IPS DF 6.9 (cell line): ENCODE results near the gene PIK3CD.
"Not testable (repeated sequence)": the region's sequence is repeated elsewhere in the genome, so short reads cannot be mapped to it uniquely, and the experiment has no call there.

Experiments used
- DNase-seq: peaks from one replicate; pipeline ENCODE4 v3.0.0-alpha.2; 2013; ENCODE audit warnings: low read depth, low spot score
- H3K27ac ChIP-seq: one replicate; pipeline ENCODE4 v1.5.1; 2013; ENCODE audit warnings: low read length, control low read depth
- H3K27me3 ChIP-seq: 2 replicates; pipeline ENCODE4 v1.6.1; 2013; ENCODE audit warnings: mild to moderate bottlenecking, low read length; ENCODE audit not compliant: control insufficient read depth, insufficient read depth
- H3K36me3 ChIP-seq: 2 replicates; pipeline ENCODE4 v1.6.1; 2013; ENCODE audit warnings: low read length; ENCODE audit not compliant: control insufficient read depth, insufficient read depth
- H3K4me1 ChIP-seq: 2 replicates; pipeline ENCODE4 v1.6.1; 2013; ENCODE audit warnings: low read length; ENCODE audit not compliant: control insufficient read depth, insufficient read depth
- H3K4me3 ChIP-seq: 2 replicates; pipeline ENCODE4 v1.5.1; 2013; ENCODE audit warnings: mild to moderate bottlenecking, low read length
- H3K9me3 ChIP-seq: 2 replicates; pipeline ENCODE4 v1.6.1; 2013; ENCODE audit warnings: low read length, inconsistent platforms; ENCODE audit not compliant: control insufficient read depth, insufficient read depth
- WGBS: extraction: QIAGEN DNeasy Blood & Tissue Kit; methylation state at CpG from one replicate; pipeline ENCODE4 v1.1.7; 2013; ENCODE audit warnings: mixed read lengths, missing lambda C conversion rate; ENCODE audit not compliant: insufficient read length, insufficient coverage; 5-methylcytosine and 5-hydroxymethylcytosine counted together

Gene PIK3CD

DNA sequence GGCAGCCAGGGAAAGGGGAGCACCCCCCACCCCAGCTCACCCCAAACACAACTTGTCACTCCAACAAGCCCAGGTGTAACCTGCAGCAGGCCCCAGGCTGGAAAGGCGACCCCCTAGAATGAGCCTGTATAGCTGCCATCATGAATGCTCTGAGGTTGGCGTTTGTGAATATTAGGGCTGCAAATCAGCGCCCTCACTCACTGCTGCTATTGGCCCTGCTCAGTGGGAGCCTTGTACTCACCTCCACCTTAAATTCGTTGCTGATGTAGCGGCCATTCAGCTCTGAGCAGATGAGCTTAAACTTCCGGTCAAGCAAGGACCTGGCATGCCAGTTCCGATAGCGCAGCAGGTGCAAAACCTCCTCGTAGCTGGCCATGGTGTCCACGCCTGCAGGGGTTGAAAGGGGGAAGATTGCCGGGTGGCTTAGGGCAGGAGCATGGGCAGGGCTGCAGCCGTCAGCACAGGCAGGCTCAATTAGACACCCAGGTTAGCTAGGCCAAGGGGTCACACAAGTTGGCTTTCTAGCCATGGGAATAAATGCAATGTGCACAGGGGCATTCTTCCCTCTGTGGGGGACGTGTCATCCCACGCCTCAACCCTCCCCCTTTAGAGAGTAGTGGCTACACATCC, 81.7 kb downstream of the PIK3CD start:
- H3K36me3 ChIP-seq = peaks cover 66% of the 10 kb centered on the region
- no peaks in the 10 kb centered on the region for H3K27me3 ChIP-seq
- H3K4me1 ChIP-seq = no peaks in the 10 kb centered on the region
- no peak for DNase-seq
- H3K27ac ChIP-seq = no peak overlapping the region
- no CpG with 5 or more reads among the region's 14 CpGs for whole genome bisulfite sequencing
- H3K9me3 ChIP-seq = no peaks in the 10 kb centered on the region
- no peak overlapping the region for H3K4me3 ChIP-seq

DNA sequence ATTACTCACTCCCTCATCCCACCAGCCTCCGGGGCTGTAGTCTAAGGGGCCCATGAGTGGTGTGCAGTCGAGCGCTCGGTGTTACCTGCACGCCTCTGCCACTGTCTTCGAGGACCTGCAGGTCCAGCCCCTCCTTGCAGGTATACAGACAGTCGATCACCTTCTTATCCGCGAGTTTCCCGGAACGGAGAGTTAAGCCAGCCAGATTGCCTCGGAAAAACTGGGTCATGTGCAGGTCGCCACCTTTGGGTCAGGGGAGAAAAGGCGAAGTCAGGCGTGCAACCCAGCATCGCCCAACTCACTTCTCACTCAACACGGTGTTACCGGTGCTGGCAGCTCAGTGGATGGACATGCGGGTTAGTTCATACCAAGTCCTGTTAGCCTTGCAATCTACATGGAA, 84.3 kb downstream of the PIK3CD start:
- Histone ChIP-seq H3K9me3 (no peaks in the 10 kb centered on the region), H3K27ac (no peak overlapping the region), H3K4me1 (no peaks in the 10 kb centered on the region), H3K36me3 (peaks cover 55% of the 10 kb centered on the region), H3K27me3 (no peaks in the 10 kb centered on the region), H3K4me3 (no peak overlapping the region)
- WGBS = no CpG with 5 or more reads among the region's 19 CpGs
- no peak for DNase-seq

DNA sequence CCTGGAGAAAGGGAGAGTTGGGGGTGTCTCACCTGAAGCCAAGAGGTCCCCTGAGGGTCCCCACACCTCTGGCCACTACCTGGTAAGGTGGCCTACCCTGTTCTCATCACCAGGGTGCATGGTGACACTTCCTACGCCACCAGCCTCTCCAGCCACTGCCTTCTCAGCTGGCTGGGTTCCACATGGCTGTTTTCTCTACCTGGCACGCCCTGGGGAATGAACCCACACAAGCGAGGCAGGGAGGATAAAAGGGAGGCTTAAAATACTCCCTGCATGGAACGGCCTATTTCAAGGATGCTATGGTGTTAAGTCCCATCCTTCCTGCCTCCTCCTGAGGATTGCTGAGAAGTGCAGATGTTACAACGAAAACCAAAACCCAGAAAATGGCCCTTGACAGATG, 84.7 kb downstream of the PIK3CD start:
- no peaks in the 10 kb centered on the region for H3K27me3 ChIP-seq
- DNase-seq = no peak
- no peak overlapping the region for H3K4me3 ChIP-seq
- H3K9me3 ChIP-seq = no peaks in the 10 kb centered on the region
- H3K27ac ChIP-seq = no peak overlapping the region
- no peaks in the 10 kb centered on the region for H3K4me1 ChIP-seq
- peaks cover 54% of the 10 kb centered on the region for H3K36me3 ChIP-seq
- WGBS = no CpG with 5 or more reads among the region's 5 CpGs

DNA sequence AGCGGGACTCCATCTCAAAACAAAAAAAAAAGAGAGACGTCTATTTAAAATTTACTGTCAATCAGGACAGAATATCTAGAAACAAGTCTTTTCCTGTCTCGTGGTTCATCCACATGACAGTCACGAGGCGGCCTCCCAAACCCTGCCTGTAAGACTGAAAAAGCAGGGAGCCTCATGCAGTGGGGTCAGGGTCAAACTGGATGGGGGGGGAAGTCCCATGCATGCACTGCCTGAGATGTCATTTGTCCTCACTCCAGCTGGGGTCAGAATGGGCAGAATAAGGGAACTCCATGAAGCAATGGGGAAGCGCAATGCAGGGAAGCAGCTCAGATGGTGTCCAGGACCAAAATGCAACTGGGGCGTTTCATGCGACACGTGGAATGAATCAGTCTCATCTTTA, 85.5 kb downstream of the PIK3CD start:
- Histone ChIP-seq H3K27me3 (no peaks in the 10 kb centered on the region), H3K36me3 (peaks cover 48% of the 10 kb centered on the region), H3K4me3 (no peak overlapping the region), H3K4me1 (no peaks in the 10 kb centered on the region), H3K27ac (no peak overlapping the region), H3K9me3 (no peaks in the 10 kb centered on the region)
- no peak for DNase-seq
- WGBS = no CpG with 5 or more reads among the region's 9 CpGs

DNA sequence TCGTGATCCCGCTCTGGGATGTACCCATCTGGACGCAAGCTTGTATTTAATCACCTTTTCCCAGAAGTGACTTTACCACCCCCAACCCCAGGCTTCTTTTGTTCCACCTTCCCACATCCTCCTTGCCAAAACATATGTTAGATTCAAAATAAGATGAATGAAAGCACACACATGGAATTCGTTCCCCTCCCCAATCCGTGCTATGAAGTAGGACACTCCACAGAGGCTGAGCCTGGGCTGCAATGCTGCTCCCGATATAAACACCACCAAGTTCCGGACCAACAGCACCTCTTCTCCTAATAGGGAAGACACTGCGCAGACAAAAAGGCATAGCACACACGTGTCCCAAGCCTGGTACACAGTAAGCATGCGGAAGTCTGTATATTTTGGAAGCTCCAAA, 86.1 kb downstream of the PIK3CD start:
- H3K4me3 ChIP-seq = no peak overlapping the region
- no peaks in the 10 kb centered on the region for H3K9me3 ChIP-seq
- no peak overlapping the region for H3K27ac ChIP-seq
- H3K4me1 ChIP-seq = no peaks in the 10 kb centered on the region
- WGBS = no CpG with 5 or more reads among the region's 10 CpGs
- no peak for DNase-seq
- peaks cover 42% of the 10 kb centered on the region for H3K36me3 ChIP-seq
- no peaks in the 10 kb centered on the region for H3K27me3 ChIP-seq

DNA sequence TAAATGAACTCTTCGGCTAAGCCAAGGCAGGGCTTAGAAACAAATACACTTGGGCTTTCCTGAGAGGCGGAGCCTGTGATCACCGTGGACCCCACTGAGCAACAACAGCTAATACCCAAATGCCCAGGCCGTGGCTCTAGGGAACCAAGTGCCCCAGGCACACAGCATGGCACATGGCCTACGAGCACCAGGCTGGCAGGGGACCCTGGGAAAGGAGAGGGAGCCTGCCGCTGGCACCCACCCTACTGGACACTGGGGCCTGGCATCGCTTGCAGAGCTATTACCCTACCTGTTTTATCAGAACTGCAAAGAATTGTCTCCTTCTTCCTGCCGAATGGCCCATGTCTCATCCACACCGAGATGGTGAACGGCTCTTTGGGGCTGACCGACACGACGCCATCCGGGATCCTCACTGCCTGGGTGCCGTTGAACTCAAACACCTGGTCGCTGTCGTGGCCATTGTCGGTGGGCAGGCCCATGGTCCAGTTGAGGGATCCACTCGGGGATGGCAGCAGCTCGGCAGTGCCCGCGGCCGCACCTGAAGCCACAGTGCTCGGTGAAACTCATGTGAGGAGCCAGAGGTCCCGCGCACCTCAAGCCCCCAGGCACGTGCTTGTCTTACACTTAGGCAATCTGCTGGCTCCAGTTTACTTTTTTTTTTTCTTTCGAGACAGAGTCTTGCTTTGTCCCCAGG, 92.7 kb downstream of the PIK3CD start:
- no peaks in the 10 kb centered on the region for H3K4me1 ChIP-seq
- H3K27ac ChIP-seq = no peak overlapping the region
- peaks cover 16% of the 10 kb centered on the region for H3K36me3 ChIP-seq
- no peaks in the 10 kb centered on the region for H3K27me3 ChIP-seq
- no CpG with 5 or more reads among the region's 28 CpGs for WGBS
- no peak for DNase-seq
- H3K4me3 ChIP-seq = no peak overlapping the region
- H3K9me3 ChIP-seq = no peaks in the 10 kb centered on the region

DNA sequence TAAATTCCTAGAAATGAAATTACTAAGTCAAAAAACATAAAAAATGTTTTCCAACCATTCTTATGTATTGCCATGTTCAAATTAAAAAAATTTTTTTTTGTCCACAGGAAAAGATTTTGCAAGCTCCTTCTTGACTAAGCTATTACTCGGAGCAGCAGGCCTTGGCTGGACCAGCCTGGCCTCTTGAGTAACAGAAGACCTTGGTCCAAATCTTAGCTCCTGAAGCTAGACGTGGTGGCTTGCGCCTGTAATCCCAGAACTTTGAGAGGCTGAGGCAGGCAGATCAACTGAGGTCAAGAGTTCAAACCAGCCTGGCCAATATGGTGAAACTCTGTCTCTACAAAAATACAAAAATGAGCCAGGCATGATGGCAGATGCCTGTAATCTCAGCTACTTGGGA, 94.7 kb downstream of the PIK3CD start:
- no peak for DNase-seq
- Histone ChIP-seq H3K36me3 (peaks cover 16% of the 10 kb centered on the region; the same call in 1 of the 2 replicates), H3K27me3 (no peaks in the 10 kb centered on the region), H3K9me3 (no peaks in the 10 kb centered on the region), H3K4me3 (no peak overlapping the region), H3K27ac (no peak overlapping the region), H3K4me1 (no peaks in the 10 kb centered on the region)
- WGBS = no CpG with 5 or more reads among the region's 3 CpGs

DNA sequence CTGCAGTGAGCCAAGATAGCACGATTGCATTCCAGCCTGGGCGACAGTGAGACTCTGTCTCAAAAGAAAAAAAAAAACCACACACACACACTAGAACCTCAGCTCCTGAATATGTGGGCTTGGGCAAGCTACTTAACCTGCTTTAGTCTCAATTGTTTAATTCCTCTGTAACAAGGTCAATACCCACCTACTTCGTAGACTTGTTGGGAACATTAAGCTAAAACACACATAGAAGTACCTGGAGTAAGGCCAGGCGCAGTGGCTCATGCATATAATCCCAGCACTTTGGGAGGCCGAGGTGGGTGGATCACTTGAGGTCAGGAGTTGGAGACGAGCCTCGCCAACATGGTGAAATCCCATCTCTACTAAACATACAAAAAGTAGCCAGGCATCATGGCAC, 95.1 kb downstream of the PIK3CD start:
- no peaks in the 10 kb centered on the region for H3K9me3 ChIP-seq
- no peak overlapping the region for H3K4me3 ChIP-seq
- H3K27me3 ChIP-seq = no peaks in the 10 kb centered on the region
- H3K36me3 ChIP-seq = peaks cover 18% of the 10 kb centered on the region; the same call in 1 of the 2 replicates
- H3K4me1 ChIP-seq = no peaks in the 10 kb centered on the region
- H3K27ac ChIP-seq = no peak overlapping the region
- no CpG with 5 or more reads among the region's 7 CpGs for WGBS
- DNase-seq = no peak

DNA sequence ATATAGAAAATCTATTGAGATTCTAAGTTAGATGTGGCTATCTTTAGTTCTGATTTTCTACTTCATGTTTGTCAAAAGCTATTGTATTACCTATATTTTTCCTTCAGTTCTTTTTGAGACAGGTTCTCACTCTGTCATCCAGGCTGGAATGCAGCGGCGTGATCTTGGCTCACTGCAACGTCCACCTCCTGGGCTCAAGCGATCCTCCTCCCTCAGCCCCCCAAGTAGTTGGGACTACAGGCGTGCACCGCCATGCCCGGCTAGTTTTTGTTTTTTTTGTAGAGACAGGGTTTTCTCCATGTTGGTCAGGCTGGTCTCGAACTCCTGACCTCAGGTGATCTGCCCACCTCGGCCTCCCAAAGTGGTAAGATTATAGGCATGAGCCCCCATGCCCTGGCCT, 96.9 kb downstream of the PIK3CD start:
- H3K4me3 ChIP-seq, DNase-seq, H3K9me3 ChIP-seq, H3K27me3 ChIP-seq, H3K27ac ChIP-seq, H3K4me1 ChIP-seq: not testable (repeated sequence)
- H3K36me3 ChIP-seq = peaks cover 18% of the 10 kb centered on the region; the same call in 1 of the 2 replicates
- WGBS = no CpG with 5 or more reads among the region's 9 CpGs

DNA sequence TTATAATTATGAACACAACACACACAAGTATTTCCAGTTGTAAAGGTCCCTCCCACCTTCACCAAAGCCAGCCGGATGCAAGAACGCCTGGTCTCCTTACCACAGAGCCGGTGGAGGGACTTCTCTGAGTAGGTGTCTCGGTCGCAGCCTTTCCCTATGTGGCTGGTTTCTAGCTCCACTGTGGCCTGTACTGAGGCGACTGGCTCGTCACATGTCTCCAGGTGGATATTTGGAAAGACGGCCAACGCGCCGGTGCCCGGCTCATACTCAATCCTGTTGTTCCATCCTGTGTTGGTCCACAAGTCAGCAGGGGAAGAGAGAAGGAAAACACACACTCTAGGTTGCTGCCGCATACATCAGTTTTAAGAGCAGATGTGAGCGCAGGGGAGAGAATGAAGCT, 97.8 kb downstream of the PIK3CD start:
- no peaks in the 10 kb centered on the region for H3K4me1 ChIP-seq
- no peak for DNase-seq
- peaks cover 16% of the 10 kb centered on the region; the same call in 1 of the 2 replicates for H3K36me3 ChIP-seq
- no peaks in the 10 kb centered on the region for H3K9me3 ChIP-seq
- H3K4me3 ChIP-seq = no peak overlapping the region
- H3K27ac ChIP-seq = no peak overlapping the region
- no peaks in the 10 kb centered on the region for H3K27me3 ChIP-seq
- no CpG with 5 or more reads among the region's 14 CpGs for WGBS

DNA sequence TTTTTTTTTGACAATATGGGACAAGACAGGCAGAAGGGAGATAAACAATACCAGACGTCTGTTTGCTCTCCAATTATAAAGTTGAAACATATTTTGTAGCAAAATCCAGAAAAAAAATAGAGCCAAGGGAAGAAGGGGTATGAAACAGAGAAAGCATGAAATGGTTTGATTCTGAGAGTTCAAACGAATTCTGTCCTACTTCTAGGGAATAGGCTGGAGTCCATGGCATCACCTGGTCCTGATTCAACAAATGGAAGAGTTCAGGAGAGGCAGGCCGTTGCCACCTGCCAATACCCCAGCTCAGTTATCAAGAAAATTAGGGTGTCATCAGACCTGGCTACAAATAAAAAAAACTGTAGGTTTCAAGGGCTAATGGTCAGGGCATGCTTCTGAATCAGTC, 100.4 kb downstream of the PIK3CD start:
- Histone ChIP-seq H3K4me1 (no peaks in the 10 kb centered on the region), H3K27ac (no peak overlapping the region), H3K36me3 (peaks cover 16% of the 10 kb centered on the region; the same call in 1 of the 2 replicates), H3K9me3 (no peaks in the 10 kb centered on the region), H3K27me3 (no peaks in the 10 kb centered on the region), H3K4me3 (no peak overlapping the region)
- WGBS = no CpG with 5 or more reads among the region's 3 CpGs
- no peak for DNase-seq
